ENCODE results near the gene MTFMT. TPM values are rescaled to one million over a fixed set of nuclear protein-coding genes. Genes with fewer than 3 reads are reported as not detected.
A peak's percentile ranks its signal among the peaks of the same experiment; 100 is the strongest.

MTFMT gene
- total and polyA plus RNA-seq, 2 of the 13 experiments (the other 11 are each of a cell fraction or from before 2014, with no cell fraction given), result 9.9 to 23.2 TPM

- TF ChIP-seq FOXK1 (CRISPR knock-in tag; IDR thresholded peaks at IDR 0.05; ENCODE audit: borderline replicate concordance, low read depth) (peak; percentile 60; the same call in 1 of the 2 replicates), ZNF670 (CRISPR knock-in tag; IDR thresholded peaks at IDR 0.05; ENCODE audit: borderline replicate concordance) (peak; percentile 59; the same call in 1 of the 2 replicates), ZBTB4 (CRISPR knock-in tag; IDR thresholded peaks at IDR 0.05; ENCODE audit: borderline replicate concordance) (no peak; the same call in 1 of the 2 replicates), TRIM22 (IDR thresholded peaks at IDR 0.05) (no peak), HNRNPK (IDR thresholded peaks at IDR 0.05; ENCODE audit: low read depth, low read length, poor library complexity, severe bottlenecking) (no peak), EED (CRISPR knock-in tag; IDR thresholded peaks at IDR 0.05) (no peak), FOXM1 (CRISPR knock-in tag; IDR thresholded peaks at IDR 0.05) (no peak), STAG1 (CRISPR knock-in tag; IDR thresholded peaks at IDR 0.05) (peak; percentile 97), ZNF430 (CRISPR knock-in tag; IDR thresholded peaks at IDR 0.05) (0 out of 2 replicates have a peak, but pooled peaks have one; percentile 1), BATF2 (CRISPR knock-in tag; IDR thresholded peaks at IDR 0.05) (no peak), THAP11 (CRISPR knock-in tag; IDR thresholded peaks at IDR 0.05) (peak; percentile 76), EP300 (IDR thresholded peaks at IDR 0.05; ENCODE audit: low read depth in 2 of 2, low read length in 2 of 2) (0 out of 4 replicates have a peak, but pooled peaks of 1 of the 2 experiments have one; percentile 15), EP300 (CRISPR knock-in tag; IDR thresholded peaks at IDR 0.05; ENCODE audit: borderline replicate concordance) (no peak; the same call in 1 of the 2 replicates), HMG20B (CRISPR knock-in tag; conservative IDR thresholded peaks at IDR 0.05) (peak; percentile 77), ZNF225 (CRISPR knock-in tag; IDR thresholded peaks at IDR 0.05) (0 out of 2 replicates have a peak, but pooled peaks have one; percentile 57), ZNF850 (CRISPR knock-in tag; conservative IDR thresholded peaks at IDR 0.05) (no peak; the same call in 1 of the 2 replicates), MAX (IDR thresholded peaks at IDR 0.05) (peak; percentile 30), RAD21 (CRISPR knock-in tag; IDR thresholded peaks at IDR 0.05) (peak; percentile 98), GABPB1 (CRISPR knock-in tag; IDR thresholded peaks at IDR 0.05) (peak; percentile 60), ZNF747 (CRISPR knock-in tag; IDR thresholded peaks at IDR 0.05; ENCODE audit: borderline replicate concordance) (peak; percentile 79; the same call in 1 of the 2 replicates), ZNF350 (CRISPR knock-in tag; IDR thresholded peaks at IDR 0.05; ENCODE audit: borderline replicate concordance, low read depth) (peak; percentile 87), BORCS8-MEF2B (CRISPR knock-in tag; IDR thresholded peaks at IDR 0.05) (peak; percentile 69; the same call in 1 of the 2 replicates), LCORL (IDR thresholded peaks at IDR 0.05) (no peak), LCORL (CRISPR knock-in tag; IDR thresholded peaks at IDR 0.05) (peak; percentile 79), MXI1 (IDR thresholded peaks at IDR 0.05; ENCODE audit: borderline replicate concordance, low read depth, low read length) (peak; percentile 74; the same call in 1 of the 3 replicates), ZNF761 (CRISPR knock-in tag; conservative IDR thresholded peaks at IDR 0.05) (no peak)
Observed at GRCh38 chr15:65032801-65033537, 3.5 kb upstream of the MTFMT start (continued).
